ENCODE results near the gene UBE2L3. TPM values are rescaled to one million over a fixed set of nuclear protein-coding genes. Genes with fewer than 3 reads are reported as not detected.
A peak's percentile ranks its signal among the peaks of the same experiment; 100 is the strongest.
"Not testable (repeated sequence)": the region's sequence is repeated elsewhere in the genome, so short reads cannot be mapped to it uniquely, and the experiment has no call there.

The UBE2L3 gene
- polyA plus RNA-seq, 2 of the 4 experiments (the other 2 are of a cell fraction): 54.9 to 55.6 TPM

DNA sequence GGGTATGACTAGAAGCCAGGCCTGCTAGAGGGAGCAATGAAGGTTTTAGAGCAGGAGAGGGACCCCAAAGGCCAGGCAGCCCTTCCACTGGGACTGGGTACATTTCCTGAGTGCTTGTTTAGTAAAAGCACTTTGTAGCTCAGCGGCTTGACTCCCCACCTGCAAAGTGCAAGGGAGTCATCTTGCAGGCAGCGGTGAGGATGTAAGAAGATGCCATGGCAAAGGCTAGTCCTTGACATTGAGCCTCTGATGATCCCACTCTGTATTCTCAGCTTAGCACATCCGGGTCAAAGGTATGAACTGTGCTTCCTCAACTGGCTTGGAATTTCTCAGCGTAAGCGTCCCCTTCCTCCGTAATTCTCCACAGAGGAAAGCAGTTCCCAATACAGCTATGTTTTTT lies 3.1 kb upstream of the UBE2L3 start:
- Histone ChIP-seq H3K4me2 (no peak overlapping the region), H3K4me1 (peaks cover 5% of the 10 kb centered on the region; the same call in 2 of the 3 replicates), H3K27ac (no peak overlapping the region), H3K9me3 (no peaks in the 10 kb centered on the region), H3K4me3 (no peak overlapping the region)
- no peak for DNase-seq (ENCODE audit: low read depth in 1 of 2, low spot score in 1 of 2)
- CTCF ChIA-PET: interaction anchor here (1.2 kb wide), 1 partner anchor 65 kb away, joined by 3 read pairs; no protein-coding TSS in a partner anchor
- FAIRE-seq: no peak
- POLR2A ChIA-PET: no interaction called here
- ATAC-seq: no peak
- TF ChIP-seq MAFK (IDR thresholded peaks at IDR 0.05; ENCODE audit: partially characterized antibody): no peak
- no peak for TF ChIP-seq CBX2 (IDR thresholded peaks at IDR 0.05; ENCODE audit: borderline replicate concordance, low read depth)
- no peak for TF ChIP-seq EHMT2 (IDR thresholded peaks at IDR 0.05; ENCODE audit: low read depth)
- no peak for TF ChIP-seq BHLHE40 (IDR thresholded peaks at IDR 0.05; ENCODE audit: low read depth, low read length)
- TF ChIP-seq, protein P1, sequence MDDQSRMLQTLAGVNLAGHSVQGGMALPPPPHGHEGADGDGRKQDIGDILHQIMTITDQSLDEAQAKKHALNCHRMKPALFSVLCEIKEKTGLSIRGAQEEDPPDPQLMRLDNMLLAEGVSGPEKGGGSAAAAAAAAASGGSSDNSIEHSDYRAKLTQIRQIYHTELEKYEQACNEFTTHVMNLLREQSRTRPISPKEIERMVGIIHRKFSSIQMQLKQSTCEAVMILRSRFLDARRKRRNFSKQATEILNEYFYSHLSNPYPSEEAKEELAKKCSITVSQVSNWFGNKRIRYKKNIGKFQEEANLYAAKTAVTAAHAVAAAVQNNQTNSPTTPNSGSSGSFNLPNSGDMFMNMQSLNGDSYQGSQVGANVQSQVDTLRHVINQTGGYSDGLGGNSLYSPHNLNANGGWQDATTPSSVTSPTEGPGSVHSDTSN (IDR thresholded peaks at IDR 0.05): no peak
- TF ChIP-seq, protein P2, sequence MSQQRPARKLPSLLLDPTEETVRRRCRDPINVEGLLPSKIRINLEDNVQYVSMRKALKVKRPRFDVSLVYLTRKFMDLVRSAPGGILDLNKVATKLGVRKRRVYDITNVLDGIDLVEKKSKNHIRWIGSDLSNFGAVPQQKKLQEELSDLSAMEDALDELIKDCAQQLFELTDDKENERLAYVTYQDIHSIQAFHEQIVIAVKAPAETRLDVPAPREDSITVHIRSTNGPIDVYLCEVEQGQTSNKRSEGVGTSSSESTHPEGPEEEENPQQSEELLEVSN (IDR thresholded peaks at IDR 0.05; ENCODE audit: borderline replicate concordance, low read depth): no peak
- TF ChIP-seq, protein P3, sequence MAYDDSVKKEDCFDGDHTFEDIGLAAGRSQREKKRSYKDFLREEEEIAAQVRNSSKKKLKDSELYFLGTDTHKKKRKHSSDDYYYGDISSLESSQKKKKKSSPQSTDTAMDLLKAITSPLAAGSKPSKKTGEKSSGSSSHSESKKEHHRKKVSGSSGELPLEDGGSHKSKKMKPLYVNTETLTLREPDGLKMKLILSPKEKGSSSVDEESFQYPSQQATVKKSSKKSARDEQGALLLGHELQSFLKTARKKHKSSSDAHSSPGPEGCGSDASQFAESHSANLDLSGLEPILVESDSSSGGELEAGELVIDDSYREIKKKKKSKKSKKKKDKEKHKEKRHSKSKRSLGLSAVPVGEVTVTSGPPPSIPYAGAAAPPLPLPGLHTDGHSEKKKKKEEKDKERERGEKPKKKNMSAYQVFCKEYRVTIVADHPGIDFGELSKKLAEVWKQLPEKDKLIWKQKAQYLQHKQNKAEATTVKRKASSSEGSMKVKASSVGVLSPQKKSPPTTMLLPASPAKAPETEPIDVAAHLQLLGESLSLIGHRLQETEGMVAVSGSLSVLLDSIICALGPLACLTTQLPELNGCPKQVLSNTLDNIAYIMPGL (CRISPR knock-in tag; IDR thresholded peaks at IDR 0.05; ENCODE audit: borderline replicate concordance): no peak
- TF ChIP-seq FOSB (CRISPR knock-in tag; IDR thresholded peaks at IDR 0.05): no peak
- no peak for TF ChIP-seq TP53 (CRISPR knock-in tag; IDR thresholded peaks at IDR 0.05)
- 97% methylated on average over 6 of the region's 6 CpGs for WGBS (ENCODE audit: missing lambda C conversion rate)

DNA sequence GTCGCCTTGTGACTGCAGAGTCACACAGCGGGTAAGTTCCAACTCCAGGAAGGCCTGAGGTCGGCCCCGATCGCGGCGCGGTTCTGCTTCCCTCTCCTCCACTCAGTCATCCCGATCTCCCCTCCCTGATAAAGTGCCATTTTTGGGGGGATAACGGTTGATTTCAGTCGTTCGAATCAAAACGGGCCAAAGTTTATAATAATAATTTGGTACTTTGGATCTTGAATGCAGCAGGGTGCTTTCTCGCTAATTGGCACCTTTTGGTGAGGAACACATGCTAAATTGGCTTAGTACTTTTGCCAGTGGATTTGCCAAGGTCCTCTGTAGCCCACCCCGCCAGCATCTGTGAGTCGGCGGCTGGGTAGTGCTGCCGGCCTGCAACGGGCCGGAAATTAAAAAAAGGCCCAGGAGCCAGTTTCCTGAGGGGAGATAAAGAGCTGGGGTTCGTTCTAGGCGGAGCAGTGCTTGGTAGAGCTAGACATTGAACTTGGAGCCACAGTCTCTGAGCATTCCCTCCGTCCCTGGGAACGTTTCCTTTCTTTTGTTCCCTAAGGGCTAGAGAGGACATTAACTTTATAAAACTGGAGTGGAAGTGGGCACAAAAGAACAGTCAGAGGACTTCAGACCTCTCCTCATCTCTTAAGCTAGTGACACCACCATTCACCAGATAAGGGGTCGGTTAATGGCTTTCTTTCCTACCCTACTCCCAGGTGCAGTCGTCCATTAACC lies 997 bp downstream of the UBE2L3 start:
- no peaks in the 10 kb centered on the region for H3K9me3 ChIP-seq
- ChIA-PET CTCF (interaction anchor here (1.3 kb wide), 1 partner anchor 24 kb away, joined by 3 read pairs; no protein-coding TSS in a partner anchor), POLR2A (no interaction called here)
- ATAC-seq: peak; percentile 15 to 21; a peak in 2 of 6 replicates
- FAIRE-seq: no peak
- TF ChIP-seq, protein P4, sequence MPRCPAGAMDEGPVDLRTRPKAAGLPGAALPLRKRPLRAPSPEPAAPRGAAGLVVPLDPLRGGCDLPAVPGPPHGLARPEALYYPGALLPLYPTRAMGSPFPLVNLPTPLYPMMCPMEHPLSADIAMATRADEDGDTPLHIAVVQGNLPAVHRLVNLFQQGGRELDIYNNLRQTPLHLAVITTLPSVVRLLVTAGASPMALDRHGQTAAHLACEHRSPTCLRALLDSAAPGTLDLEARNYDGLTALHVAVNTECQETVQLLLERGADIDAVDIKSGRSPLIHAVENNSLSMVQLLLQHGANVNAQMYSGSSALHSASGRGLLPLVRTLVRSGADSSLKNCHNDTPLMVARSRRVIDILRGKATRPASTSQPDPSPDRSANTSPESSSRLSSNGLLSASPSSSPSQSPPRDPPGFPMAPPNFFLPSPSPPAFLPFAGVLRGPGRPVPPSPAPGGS (IDR thresholded peaks at IDR 0.05): no peak
- TF ChIP-seq, protein P5, sequence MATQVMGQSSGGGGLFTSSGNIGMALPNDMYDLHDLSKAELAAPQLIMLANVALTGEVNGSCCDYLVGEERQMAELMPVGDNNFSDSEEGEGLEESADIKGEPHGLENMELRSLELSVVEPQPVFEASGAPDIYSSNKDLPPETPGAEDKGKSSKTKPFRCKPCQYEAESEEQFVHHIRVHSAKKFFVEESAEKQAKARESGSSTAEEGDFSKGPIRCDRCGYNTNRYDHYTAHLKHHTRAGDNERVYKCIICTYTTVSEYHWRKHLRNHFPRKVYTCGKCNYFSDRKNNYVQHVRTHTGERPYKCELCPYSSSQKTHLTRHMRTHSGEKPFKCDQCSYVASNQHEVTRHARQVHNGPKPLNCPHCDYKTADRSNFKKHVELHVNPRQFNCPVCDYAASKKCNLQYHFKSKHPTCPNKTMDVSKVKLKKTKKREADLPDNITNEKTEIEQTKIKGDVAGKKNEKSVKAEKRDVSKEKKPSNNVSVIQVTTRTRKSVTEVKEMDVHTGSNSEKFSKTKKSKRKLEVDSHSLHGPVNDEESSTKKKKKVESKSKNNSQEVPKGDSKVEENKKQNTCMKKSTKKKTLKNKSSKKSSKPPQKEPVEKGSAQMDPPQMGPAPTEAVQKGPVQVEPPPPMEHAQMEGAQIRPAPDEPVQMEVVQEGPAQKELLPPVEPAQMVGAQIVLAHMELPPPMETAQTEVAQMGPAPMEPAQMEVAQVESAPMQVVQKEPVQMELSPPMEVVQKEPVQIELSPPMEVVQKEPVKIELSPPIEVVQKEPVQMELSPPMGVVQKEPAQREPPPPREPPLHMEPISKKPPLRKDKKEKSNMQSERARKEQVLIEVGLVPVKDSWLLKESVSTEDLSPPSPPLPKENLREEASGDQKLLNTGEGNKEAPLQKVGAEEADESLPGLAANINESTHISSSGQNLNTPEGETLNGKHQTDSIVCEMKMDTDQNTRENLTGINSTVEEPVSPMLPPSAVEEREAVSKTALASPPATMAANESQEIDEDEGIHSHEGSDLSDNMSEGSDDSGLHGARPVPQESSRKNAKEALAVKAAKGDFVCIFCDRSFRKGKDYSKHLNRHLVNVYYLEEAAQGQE (IDR thresholded peaks at IDR 0.05): no peak
- TF ChIP-seq HOXB13 (CRISPR knock-in tag; IDR thresholded peaks at IDR 0.05; ENCODE audit: low read depth) (no peak), KDM1A (IDR thresholded peaks at IDR 0.05; ENCODE audit: low read depth) (no peak)
- H3K27ac ChIP-seq: peak overlapping the region; percentile 99
- 3% methylated on average over 24 of the region's 26 CpGs for WGBS (ENCODE audit: missing lambda C conversion rate)
- peaks cover 42% of the 10 kb centered on the region for H3K4me1 ChIP-seq
- no peak for DNase-seq (ENCODE audit: low read depth in 1 of 2, low spot score in 1 of 2)
- H3K4me2 ChIP-seq: peak overlapping the region; percentile 99
- H3K4me3 ChIP-seq: peak overlapping the region; percentile 100

DNA sequence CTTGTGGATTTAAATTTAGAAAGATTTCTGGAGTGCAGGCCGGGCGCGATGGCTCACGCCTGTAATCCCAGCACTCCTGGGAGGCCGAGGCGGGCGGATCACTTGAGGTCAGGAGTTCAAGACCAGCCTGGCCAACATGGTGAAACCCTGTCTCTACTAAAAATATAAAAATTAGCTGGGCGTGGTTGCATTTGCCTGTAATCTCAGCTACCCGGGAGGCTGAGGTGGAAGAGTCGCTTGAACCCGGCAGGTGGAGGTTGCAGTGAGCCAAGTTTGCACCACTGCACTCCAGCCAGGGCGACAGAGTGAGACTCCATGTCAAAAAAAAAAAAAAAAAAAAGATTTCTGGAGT lies 1.5 kb downstream of the UBE2L3 start:
- ATAC-seq; POLR2A ChIA-PET; DNase-seq (ENCODE audit: low read depth in 1 of 2, low spot score in 1 of 2); H3K9me3 ChIP-seq; FAIRE-seq: not testable (repeated sequence)
- Histone ChIP-seq H3K27ac (peak overlapping the region; percentile 99), H3K4me1 (peaks cover 48% of the 10 kb centered on the region), H3K4me2 (peak overlapping the region; percentile 99), H3K4me3 (peak overlapping the region; percentile 100)
- 41% methylated on average over 11 of the region's 12 CpGs for WGBS (ENCODE audit: missing lambda C conversion rate)
- CTCF ChIA-PET: interaction anchor here (1.3 kb wide), 1 partner anchor 24 kb away, joined by 3 read pairs; no protein-coding TSS in a partner anchor

Measured in A549 (cell line).